B cell (primary cell): ENCODE results near the gene SGPL1. TPM values are rescaled to one million over a fixed set of nuclear protein-coding genes. Genes with fewer than 3 reads are reported as not detected.
"Not testable (repeated sequence)": the region's sequence is repeated elsewhere in the genome, so short reads cannot be mapped to it uniquely, and the experiment has no call there.

Experiments
- ATAC-seq: fragments of 200-7000 bp; cut with Tn5 transposase; one replicate; pipeline ENCODE4 v1.10.0; 2021; ENCODE audit warnings: low read depth, mild to moderate bottlenecking, moderate number of reproducible peaks, moderate library complexity
- CTCF ChIA-PET: fragments of 350-600 bp; sonication (Branson Sonifier 250); formaldehyde crosslinking; loops from one replicate; lab custom pipeline; 2021; ENCODE audit warnings: antibody characterized with exemption, inconsistent platforms; lab: Charles Lee
- POLR2A ChIA-PET: fragments of 350-600 bp; sonication (Branson Sonifier 250); formaldehyde crosslinking; loops from one replicate; lab custom pipeline; 2021; ENCODE audit warnings: antibody characterized with exemption; lab: Charles Lee
- DNase-seq: peaks from one replicate; pipeline ENCODE4 v3.0.0; 2013
- H2AFZ ChIP-seq: 2 replicates; pipeline ENCODE4 v1.6.1; 2012; ENCODE audit warnings: mild to moderate bottlenecking, low read depth, low read length; ENCODE audit not compliant: insufficient read depth, poor library complexity, severe bottlenecking
- H3K27ac ChIP-seq, 2 donors: 1 replicate in 1 of 2; 2 replicates in 1 of 2; pipeline ENCODE4 v1.5.1; 2012 to 2013; ENCODE audit warnings: low read length in 2 of 2, mild to moderate bottlenecking in 2 of 2, moderate library complexity in 1 of 2
- H3K27me3 ChIP-seq, 4 experiments: fragments of 200-600 bp in 1 of 4; sonication (generic) in 1 of 4; replicated peaks in 1 of 4; 1 replicate in 2 of 4; 2 replicates in 2 of 4; pipeline versions ENCODE4 v1.6.1 to v1.7.0; 2013 to 2016; ENCODE audit warnings: low read length in 3 of 4, mild to moderate bottlenecking in 2 of 4, mixed read lengths in 1 of 4, moderate library complexity in 1 of 4; ENCODE audit not compliant: insufficient read depth in 4 of 4, control insufficient read depth in 3 of 4; ENCODE audit errors: control extremely low read depth in 1 of 4
- H3K36me3 ChIP-seq, 2 experiments: replicated peaks in 1 of 2; 1 replicate in 1 of 2; 2 replicates in 1 of 2; pipeline versions ENCODE4 v1.6.1 to v1.7.1; 2013; ENCODE audit warnings: low read length in 1 of 2; ENCODE audit not compliant: insufficient read depth in 2 of 2, control insufficient read depth in 1 of 2; ENCODE audit errors: control extremely low read depth in 1 of 2, extremely low read depth in 1 of 2
- H3K4me1 ChIP-seq, 2 donors: fragments of 200-600 bp in 1 of 2; sonication (generic) in 1 of 2; 1 replicate in 1 of 2; 2 replicates in 1 of 2; pipeline versions ENCODE4 v1.5.1 to v1.6.1; 2013 to 2017; ENCODE audit warnings: low read length in 2 of 2; ENCODE audit not compliant: control insufficient read depth in 2 of 2, insufficient read depth in 2 of 2
- H3K4me2 ChIP-seq: replicated peaks from 2 replicates; pipeline ENCODE3; 2012; ENCODE audit warnings: mild to moderate bottlenecking, low read depth, low read length; ENCODE audit not compliant: poor library complexity, severe bottlenecking
- H3K4me3 ChIP-seq, 5 experiments: fragments of 200-600 bp in 1 of 5; sonication (generic) in 1 of 5; 1 replicate in 3 of 5; 2 replicates in 2 of 5; pipeline versions ENCODE4 v1.5.1 to v1.7.0; 2011 to 2016; ENCODE audit warnings: low read length in 4 of 5, mild to moderate bottlenecking in 4 of 5, low read depth in 2 of 5, control low read depth in 1 of 5, moderate library complexity in 1 of 5; ENCODE audit not compliant: insufficient read depth in 1 of 5; ENCODE audit errors: control extremely low read depth in 1 of 5, extremely low read depth in 1 of 5
- H3K79me2 ChIP-seq: fragments of 200-600 bp; sonication (generic); one replicate; pipeline ENCODE4 v1.6.0; 2016; ENCODE audit warnings: low read length; ENCODE audit not compliant: control insufficient read depth, insufficient read depth
- H3K9ac ChIP-seq: fragments of 200-600 bp; sonication (generic); 2 replicates; pipeline ENCODE4 v1.6.1; 2017; ENCODE audit warnings: mild to moderate bottlenecking, low read length, moderate library complexity
- H3K9me3 ChIP-seq, 3 donors: one replicate each; pipeline versions ENCODE4 v1.6.1 to v1.7.1; 2013; ENCODE audit warnings: low read length in 2 of 3; ENCODE audit not compliant: control insufficient read depth in 2 of 3, insufficient read depth in 1 of 3; ENCODE audit errors: control extremely low read depth in 1 of 3
- H4K20me1 ChIP-seq: 2 replicates; pipeline ENCODE4 v1.6.0; 2012; ENCODE audit warnings: mild to moderate bottlenecking, low read length; ENCODE audit not compliant: insufficient read depth, control insufficient read depth, poor library complexity, severe bottlenecking
- H3K27ac Mint-ChIP-seq: one replicate; pipeline ENCODE4 v1.8.0; 2021; ENCODE audit warnings: mixed read lengths
- H3K27me3 Mint-ChIP-seq: one replicate; pipeline ENCODE4 v1.8.0; 2021; ENCODE audit warnings: mixed read lengths
- H3K4me1 Mint-ChIP-seq: one replicate; pipeline ENCODE4 v1.8.0; 2021; ENCODE audit warnings: mixed read lengths
- H3K4me3 Mint-ChIP-seq: one replicate; pipeline ENCODE4 v1.8.0; 2021; ENCODE audit warnings: mixed read lengths
- H3K9me3 Mint-ChIP-seq: one replicate; pipeline ENCODE4 v1.8.0; 2022; ENCODE audit warnings: mixed read lengths; ENCODE audit not compliant: insufficient read depth
- CTCF ChIP-seq: fragments of 200-600 bp; IDR thresholded peaks from one replicate; pipeline ENCODE4 v1.8.0; 2022; ENCODE audit warnings: antibody characterized with exemption, mild to moderate bottlenecking
- EZH2 ChIP-seq: IDR thresholded peaks from 2 replicates; pipeline ENCODE4 v1.6.1; 2012; ENCODE audit warnings: borderline replicate concordance, low read depth, mild to moderate bottlenecking, moderate library complexity, low read length; ENCODE audit not compliant: insufficient read depth, poor library complexity, severe bottlenecking
- WGBS: methylation state at CpG from one replicate; pipeline ENCODE4 v1.1.5; 2013; ENCODE audit warnings: missing lambda C conversion rate; ENCODE audit not compliant: insufficient coverage; 5-methylcytosine and 5-hydroxymethylcytosine counted together
- intact Hi-C: fragments of 100-400 bp; cut with micrococcal nuclease; formaldehyde crosslinking; loops from one replicate; pipeline ENCODE4 v1.10.0; 2022
- polyA minus RNA-seq: library from RNA; depleted of rRNA, polyadenylated mRNA; stranded (reverse); fragments of >200 nt; gene quantifications from 2 replicates; pipeline ENCODE4 v1.2.3, GENCODE V29; 2012
- polyA plus RNA-seq: library from polyadenylated mRNA; depleted of rRNA; stranded (reverse); fragments of >200 nt; gene quantifications from 2 replicates; pipeline ENCODE4 v1.2.3, GENCODE V29; 2012
- total RNA-seq, 2 donors: library from RNA; stranded (reverse); fragments of 120-200 nt in 1 of 2; gene quantifications; 1 replicate in 1 of 2; 2 replicates in 1 of 2; pipeline versions ENCODE4 v1.2.3 to v1.2.4, GENCODE V29; 2013 to 2022

Gene SGPL1
- total RNA-seq (41.9 and 46.2 TPM in 2 replicates), polyA plus RNA-seq (9.1 and 12.7 TPM in 2 replicates), polyA minus RNA-seq (15.8 and 17.9 TPM in 2 replicates)
- 18.5 TPM for total RNA-seq (2013)

- H3K4me2 ChIP-seq, result peak within 1 kb of the TSS; percentile 96
- ChIA-PET POLR2A (interaction anchor here (0.7 kb wide), 1 partner anchor 1035 kb away, joined by 3 read pairs; no protein-coding TSS in a partner anchor), CTCF (interaction anchor here (1.1 to 2.2 kb wide), 5 partner anchors 24 to 72 kb away, joined by 3 to 8 read pairs (median 5); no protein-coding TSS in a partner anchor)
- Mint-ChIP-seq H3K27me3 (no peaks in the 10 kb centered on the region), H3K27ac (peak within 1 kb of the TSS; percentile 97), H3K4me1 (peaks cover 25% of the 10 kb centered on the region), H3K4me3 (peak within 1 kb of the TSS; percentile 99), H3K9me3 (no peaks in the 10 kb centered on the region)
- H3K36me3 ChIP-seq, result no peaks in the 10 kb centered on the region
- intact Hi-C loops, result loop anchor here (1.0 to 10.0 kb wide), 8 partner anchors 65 to 1911 kb away; partner anchors contain the start of genes DDX50, EIF4EBP2, PCBD1 and PPA1
- no peaks in the 10 kb centered on the region for H3K27me3 ChIP-seq
- peaks cover 38% of the 10 kb centered on the region for H3K79me2 ChIP-seq
- peak within 1 kb of the TSS; percentile 53 to 79 for H3K27ac ChIP-seq
- H4K20me1 ChIP-seq, result no peaks in the 10 kb centered on the region
- WGBS, result under 1% methylated on average over 47 of the region's 58 CpGs
- TF ChIP-seq CTCF (peak; percentile 97), EZH2 (no peak)
- H2AFZ ChIP-seq, result peak within 1 kb of the TSS; percentile 87
- peak; percentile 89 for DNase-seq
- ATAC-seq, result peak; percentile 94
- peak within 1 kb of the TSS; percentile 61 to 79 (median 68) for H3K4me3 ChIP-seq
- peaks cover 7 to 17% of the 10 kb centered on the region in 2 donors for H3K4me1 ChIP-seq
- peak within 1 kb of the TSS; percentile 80 for H3K9ac ChIP-seq
- H3K9me3 ChIP-seq, result no peaks in the 10 kb centered on the region
Measured at GRCh38 chr10:70815504-70816219, at the start of gene SGPL1. TSS of gene SGPL1 (plus strand) at chr10:70815948. CDS start at chr10:70816854, 906 bp downstream.

- H3K27ac Mint-ChIP-seq, H4K20me1 ChIP-seq: not testable (repeated sequence)
Measured at GRCh38 chr10:70768026-70768685, 47.6 kb upstream of the SGPL1 start.

More at GRCh38 chr10:70768026-70768685, 47.6 kb upstream of the SGPL1 start:
- H3K4me3 ChIP-seq, intact Hi-C loops, H3K27me3 Mint-ChIP-seq, H3K4me1 Mint-ChIP-seq, POLR2A ChIA-PET, H3K27me3 ChIP-seq, H3K36me3 ChIP-seq, H3K4me3 Mint-ChIP-seq, H2AFZ ChIP-seq, ATAC-seq, H3K79me2 ChIP-seq, CTCF ChIA-PET, DNase-seq, H3K9ac ChIP-seq, H3K4me1 ChIP-seq, H3K4me2 ChIP-seq, H3K27ac ChIP-seq, H3K9me3 ChIP-seq: not testable (repeated sequence)
- peaks cover 11% of the 10 kb centered on the region for H3K9me3 Mint-ChIP-seq
- WGBS, result 100% methylated on average over 1 of the region's 6 CpGs
